DOHH2 (cell line): ENCODE data around the gene TNK2.
"Not testable (repeated sequence)": the region's sequence is repeated elsewhere in the genome, so short reads cannot be mapped to it uniquely, and the experiment has no call there.

Experiments used
- H3F3A ChIP-seq: fragments of 200-600 bp; sonication (generic), shearing (Covaris generic); 2 replicates; pipeline ENCODE4 v1.6.0; 2016; ENCODE audit warnings: antibody characterized with exemption, mild to moderate bottlenecking; ENCODE audit not compliant: control insufficient read depth, insufficient read depth
- H3K27ac ChIP-seq: fragments of 200-600 bp; sonication (generic); 2 replicates; pipeline ENCODE4 v1.5.1; 2014; ENCODE audit warnings: low read depth, mild to moderate bottlenecking, low read length, moderate library complexity
- H3K27me3 ChIP-seq: fragments of 200-600 bp; sonication (generic); 2 replicates; pipeline ENCODE4 v1.6.1; 2014; ENCODE audit warnings: mild to moderate bottlenecking, low read length, mixed read lengths; ENCODE audit not compliant: control insufficient read depth
- H3K36me3 ChIP-seq: fragments of 200-600 bp; sonication (generic); 2 replicates; pipeline ENCODE4 v1.6.1; 2014; ENCODE audit warnings: mild to moderate bottlenecking, low read length, moderate library complexity, mixed read lengths; ENCODE audit not compliant: control insufficient read depth
- H3K4me1 ChIP-seq: fragments of 200-600 bp; sonication (generic); 2 replicates; pipeline ENCODE4 v1.6.1; 2014; ENCODE audit warnings: mild to moderate bottlenecking, low read length, mixed read lengths; ENCODE audit not compliant: control insufficient read depth
- H3K4me2 ChIP-seq: fragments of 200-600 bp; sonication (generic); 2 replicates; pipeline ENCODE4 v1.6.0; 2014; ENCODE audit warnings: mild to moderate bottlenecking, low read length, moderate library complexity
- H3K4me3 ChIP-seq: fragments of 200-600 bp; sonication (generic); 2 replicates; pipeline ENCODE4 v1.5.1; 2014; ENCODE audit warnings: mild to moderate bottlenecking, low read length, mixed read lengths
- H3K79me2 ChIP-seq: fragments of 200-600 bp; sonication (generic); 2 replicates; pipeline ENCODE4 v1.6.1; 2014; ENCODE audit warnings: mild to moderate bottlenecking, low read length, mixed read lengths; ENCODE audit not compliant: control insufficient read depth
- H3K9me2 ChIP-seq: fragments of 200-600 bp; sonication (generic); replicated peaks from 2 replicates; pipeline ENCODE4 v1.6.1; 2014; ENCODE audit warnings: mild to moderate bottlenecking, low read length, mixed read lengths; ENCODE audit not compliant: control insufficient read depth
- H3K9me3 ChIP-seq: fragments of 200-600 bp; sonication (generic); 2 replicates; pipeline ENCODE4 v1.6.1; 2014; ENCODE audit warnings: antibody characterized with exemption, low read length, mixed read lengths; ENCODE audit not compliant: control insufficient read depth, insufficient read depth
- H4K20me1 ChIP-seq: fragments of 200-600 bp; sonication (generic); 2 replicates; pipeline ENCODE4 v1.6.0; 2014; ENCODE audit warnings: low read depth, mild to moderate bottlenecking, antibody characterized with exemption, low read length, moderate library complexity; ENCODE audit not compliant: control insufficient read depth, insufficient read depth
- EZH2phosphoT487 ChIP-seq: fragments of 200-600 bp; sonication (generic); IDR thresholded peaks from 2 replicates; pipeline ENCODE4 v1.6.1; 2017; ENCODE audit warnings: borderline replicate concordance, mild to moderate bottlenecking, antibody characterized with exemption, low read length, moderate library complexity, mixed read lengths
- TF ChIP-seq, protein P1 (sequence below): fragments of 200-600 bp; sonication (generic); IDR thresholded peaks from one replicate; pipeline ENCODE4 v1.5.1; 2014; ENCODE audit warnings: antibody characterized with exemption, mild to moderate bottlenecking, low read depth, low read length; ENCODE audit not compliant: poor library complexity, severe bottlenecking

Gene TNK2

DNA sequence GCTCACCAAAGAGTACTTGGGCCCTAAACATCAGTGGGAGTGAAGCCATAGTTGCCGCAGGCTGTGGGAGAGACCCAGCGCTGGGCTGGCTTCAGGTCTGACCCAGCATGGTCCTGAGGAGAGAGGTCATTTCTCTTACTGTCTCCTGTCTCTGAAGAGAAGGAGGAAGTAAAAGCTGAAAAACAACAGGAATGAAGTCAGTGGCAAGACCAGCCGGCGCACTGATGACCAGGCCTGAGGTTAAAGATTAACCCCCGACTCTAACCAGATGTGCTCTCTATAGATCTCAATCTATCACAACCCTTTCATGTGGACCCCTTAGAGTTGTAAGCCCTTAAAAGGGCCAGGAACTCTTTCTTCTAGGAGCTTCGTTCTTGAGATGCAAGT is 24.7 kb upstream of the TNK2 start:
- H3K4me2 ChIP-seq, H3K9me3 ChIP-seq, H3K27ac ChIP-seq, H3K9me2 ChIP-seq, H3K79me2 ChIP-seq, H3K27me3 ChIP-seq, H3F3A ChIP-seq, H3K36me3 ChIP-seq, H3K4me3 ChIP-seq, H4K20me1 ChIP-seq, H3K4me1 ChIP-seq: not testable (repeated sequence)

GRCh38 chr3:195932418-195933043 is 24.2 kb upstream of the TNK2 start:
- Histone ChIP-seq H3F3A (no peaks in the 10 kb centered on the region), H3K4me1 (no peaks in the 10 kb centered on the region), H3K4me3 (no peak overlapping the region), H3K9me3 (no peaks in the 10 kb centered on the region), H3K27ac (no peak overlapping the region), H3K4me2 (no peak overlapping the region), H3K36me3 (no peaks in the 10 kb centered on the region; the same call in 1 of the 2 replicates), H3K79me2 (no peaks in the 10 kb centered on the region), H3K9me2 (no peaks in the 10 kb centered on the region), H4K20me1 (no peaks in the 10 kb centered on the region), H3K27me3 (no peaks in the 10 kb centered on the region)
- TF ChIP-seq EZH2phosphoT487 = no peak
- TF ChIP-seq, protein P1, sequence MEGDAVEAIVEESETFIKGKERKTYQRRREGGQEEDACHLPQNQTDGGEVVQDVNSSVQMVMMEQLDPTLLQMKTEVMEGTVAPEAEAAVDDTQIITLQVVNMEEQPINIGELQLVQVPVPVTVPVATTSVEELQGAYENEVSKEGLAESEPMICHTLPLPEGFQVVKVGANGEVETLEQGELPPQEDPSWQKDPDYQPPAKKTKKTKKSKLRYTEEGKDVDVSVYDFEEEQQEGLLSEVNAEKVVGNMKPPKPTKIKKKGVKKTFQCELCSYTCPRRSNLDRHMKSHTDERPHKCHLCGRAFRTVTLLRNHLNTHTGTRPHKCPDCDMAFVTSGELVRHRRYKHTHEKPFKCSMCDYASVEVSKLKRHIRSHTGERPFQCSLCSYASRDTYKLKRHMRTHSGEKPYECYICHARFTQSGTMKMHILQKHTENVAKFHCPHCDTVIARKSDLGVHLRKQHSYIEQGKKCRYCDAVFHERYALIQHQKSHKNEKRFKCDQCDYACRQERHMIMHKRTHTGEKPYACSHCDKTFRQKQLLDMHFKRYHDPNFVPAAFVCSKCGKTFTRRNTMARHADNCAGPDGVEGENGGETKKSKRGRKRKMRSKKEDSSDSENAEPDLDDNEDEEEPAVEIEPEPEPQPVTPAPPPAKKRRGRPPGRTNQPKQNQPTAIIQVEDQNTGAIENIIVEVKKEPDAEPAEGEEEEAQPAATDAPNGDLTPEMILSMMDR = no peak

- Histone ChIP-seq H3K27ac (no peak overlapping the region), H3K4me3 (no peak overlapping the region), H3F3A (no peaks in the 10 kb centered on the region), H3K9me3 (no peaks in the 10 kb centered on the region), H3K4me1 (no peaks in the 10 kb centered on the region), H3K9me2 (no peaks in the 10 kb centered on the region), H3K27me3 (no peaks in the 10 kb centered on the region), H3K79me2 (no peaks in the 10 kb centered on the region), H3K36me3 (no peaks in the 10 kb centered on the region; the same call in 1 of the 2 replicates), H4K20me1 (no peaks in the 10 kb centered on the region), H3K4me2 (no peak overlapping the region)
- TF ChIP-seq, protein P1 = no peak
These were observed 23.4 kb upstream of the TNK2 start for GRCh38 chr3:195931582-195932273.

DNA sequence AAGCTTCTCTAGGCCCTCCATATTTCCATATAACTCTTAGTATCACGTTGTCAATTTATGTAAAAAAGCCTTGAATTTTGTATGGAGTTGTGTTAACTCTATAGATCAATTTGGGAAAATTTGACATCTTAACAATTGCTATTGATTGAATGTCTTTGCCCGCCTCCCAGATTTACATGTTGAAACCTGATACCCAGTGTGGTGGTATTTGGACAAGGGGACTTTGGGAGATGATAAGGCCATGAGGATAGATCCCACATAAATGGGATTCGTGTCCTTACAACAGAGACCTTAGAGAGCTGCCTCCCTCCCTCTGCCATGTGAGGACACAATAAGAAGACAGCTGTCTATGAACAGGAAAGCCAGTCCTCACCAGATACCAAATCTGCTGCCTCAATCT is 21.1 kb upstream of the TNK2 start:
- H3K9me3 ChIP-seq = no peaks in the 10 kb centered on the region
- TF ChIP-seq, protein P1 = no peak
- no peak for TF ChIP-seq EZH2phosphoT487

More for the DNA sequence above, 21.1 kb upstream of the TNK2 start:
- Histone ChIP-seq H3K4me2 (no peak overlapping the region), H3F3A (no peaks in the 10 kb centered on the region), H3K27me3 (no peaks in the 10 kb centered on the region), H4K20me1 (no peaks in the 10 kb centered on the region), H3K79me2 (no peaks in the 10 kb centered on the region), H3K36me3 (no peaks in the 10 kb centered on the region; the same call in 1 of the 2 replicates), H3K27ac (no peak overlapping the region), H3K4me1 (no peaks in the 10 kb centered on the region), H3K4me3 (no peak overlapping the region), H3K9me2 (no peaks in the 10 kb centered on the region)
